ENCODE measurements around the gene TMTC2.

GRCh38 chr12:82958966-82959365, 272.3 kb downstream of the TMTC2 start:
- TF ChIP-seq CTCF (IDR thresholded peaks at IDR 0.05 in 2 of 3, conservative IDR thresholded peaks at IDR 0.05 in 1 of 3; ENCODE audit: control insufficient read depth in 2 of 3, extremely low read depth in 1 of 3, insufficient read depth in 1 of 3, low read depth in 3 of 3, low read length in 3 of 3) (no peak), RELA (IDR thresholded peaks at IDR 0.05; ENCODE audit: borderline replicate concordance, partially characterized antibody) (no peak), SUZ12 (IDR thresholded peaks at IDR 0.05; ENCODE audit: unreplicated experiment) (no peak), RB1 (IDR thresholded peaks at IDR 0.05; ENCODE audit: borderline replicate concordance) (no peak), GABPA (IDR thresholded peaks at IDR 0.05; ENCODE audit: low read depth) (no peak), ESRRA (IDR thresholded peaks at IDR 0.05; ENCODE audit: low read length) (no peak), SREBF2 (IDR thresholded peaks at IDR 0.05; ENCODE audit: low read length) (no peak), POLR2AphosphoS5 (IDR thresholded peaks at IDR 0.05; ENCODE audit: low read length) (no peak), NRF1 (conservative IDR thresholded peaks at IDR 0.05; ENCODE audit: low read depth, low read length) (no peak), MXI1 (IDR thresholded peaks at IDR 0.05; ENCODE audit: low read depth, low read length) (no peak), EP300 (IDR thresholded peaks at IDR 0.05; ENCODE audit: borderline replicate concordance in 1 of 2, control insufficient read depth in 1 of 2, low read depth in 2 of 2, low read length in 2 of 2) (no peak), POLR2A (IDR thresholded peaks at IDR 0.05; ENCODE audit: low read depth, low read length) (no peak)

Data from GM12878 (cell line).